Measurements from ENCODE around the gene KSR2.
A peak's percentile ranks its signal among the peaks of the same experiment; 100 is the strongest.

KSR2 gene

GRCh38 chr12:117506333-117506732, 462.5 kb downstream of the KSR2 start:
- no peak for TF ChIP-seq GATA3 (IDR thresholded peaks at IDR 0.05; ENCODE audit: low read depth, low read length)
- no peak for TF ChIP-seq GATA2 (IDR thresholded peaks at IDR 0.05; ENCODE audit: low read depth, low read length)

DNA sequence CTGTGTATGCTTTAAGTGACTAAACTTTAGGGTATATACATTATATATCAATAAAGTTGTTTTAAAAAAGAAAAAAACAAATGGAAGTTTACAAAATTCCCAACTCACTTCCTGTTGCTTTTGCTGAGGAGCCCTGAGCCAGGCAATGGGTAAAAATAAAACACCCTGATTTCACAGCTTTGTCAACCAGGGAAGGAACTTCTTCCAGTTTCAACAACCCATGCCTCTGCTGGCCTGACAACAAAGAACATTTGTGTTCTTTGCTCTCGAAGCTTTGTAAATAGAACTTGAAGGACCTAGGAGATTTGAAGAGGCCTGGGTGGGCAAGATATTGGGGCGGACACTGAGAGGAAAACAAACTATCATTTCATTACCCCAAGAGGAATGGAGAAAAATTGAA, 466.2 kb downstream of the KSR2 start:
- TF ChIP-seq GATA2 (IDR thresholded peaks at IDR 0.05; ENCODE audit: low read depth, low read length) = no peak
- TF ChIP-seq GATA3 (IDR thresholded peaks at IDR 0.05; ENCODE audit: low read depth, low read length) = no peak

- no peak for TF ChIP-seq GATA2 (IDR thresholded peaks at IDR 0.05; ENCODE audit: low read depth, low read length)
- TF ChIP-seq GATA3 (IDR thresholded peaks at IDR 0.05; ENCODE audit: low read depth, low read length) = no peak
These were observed 466.6 kb downstream of the KSR2 start for GRCh38 chr12:117502233-117502632.

DNA sequence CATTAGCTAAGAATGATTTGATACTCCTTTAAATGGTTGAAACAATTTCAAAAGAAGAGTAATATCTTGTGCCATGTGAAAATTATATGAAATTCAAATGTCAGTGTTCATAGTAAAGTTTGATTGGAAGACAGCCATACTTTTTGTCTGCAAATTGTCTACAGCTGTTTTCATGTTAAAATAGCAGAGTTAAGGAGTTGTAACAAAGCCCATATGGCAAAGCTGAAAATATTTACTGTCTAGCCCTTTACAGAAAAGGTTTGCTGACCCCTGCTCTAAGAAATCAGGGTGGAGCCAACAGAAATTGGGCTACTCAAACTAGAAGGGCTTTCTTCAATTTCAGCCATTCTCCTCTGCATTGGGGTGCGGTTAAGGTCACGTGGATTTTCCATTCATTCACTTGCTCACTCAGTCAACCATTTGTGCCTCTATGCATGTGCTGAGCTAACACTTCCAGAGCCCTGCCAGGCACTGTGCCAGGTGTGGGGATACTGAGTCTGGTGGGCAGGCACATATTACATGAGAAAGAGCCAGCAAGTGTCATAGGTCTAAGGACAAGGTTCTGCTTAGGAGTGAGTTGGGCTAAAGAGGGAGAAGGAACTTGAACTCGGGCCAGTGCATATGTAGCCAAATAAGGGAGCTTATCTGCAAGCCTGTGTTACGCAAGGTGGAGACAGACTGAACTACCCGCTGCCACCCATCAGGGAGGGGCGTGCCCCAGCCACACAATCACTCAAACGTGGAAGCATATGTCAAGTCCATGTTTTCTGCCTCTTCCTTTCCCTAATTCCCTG, 467.5 kb downstream of the KSR2 start:
- no peak for TF ChIP-seq GATA2 (IDR thresholded peaks at IDR 0.05; ENCODE audit: low read depth, low read length)
- TF ChIP-seq GATA3 (IDR thresholded peaks at IDR 0.05; ENCODE audit: low read depth, low read length) = no peak

DNA sequence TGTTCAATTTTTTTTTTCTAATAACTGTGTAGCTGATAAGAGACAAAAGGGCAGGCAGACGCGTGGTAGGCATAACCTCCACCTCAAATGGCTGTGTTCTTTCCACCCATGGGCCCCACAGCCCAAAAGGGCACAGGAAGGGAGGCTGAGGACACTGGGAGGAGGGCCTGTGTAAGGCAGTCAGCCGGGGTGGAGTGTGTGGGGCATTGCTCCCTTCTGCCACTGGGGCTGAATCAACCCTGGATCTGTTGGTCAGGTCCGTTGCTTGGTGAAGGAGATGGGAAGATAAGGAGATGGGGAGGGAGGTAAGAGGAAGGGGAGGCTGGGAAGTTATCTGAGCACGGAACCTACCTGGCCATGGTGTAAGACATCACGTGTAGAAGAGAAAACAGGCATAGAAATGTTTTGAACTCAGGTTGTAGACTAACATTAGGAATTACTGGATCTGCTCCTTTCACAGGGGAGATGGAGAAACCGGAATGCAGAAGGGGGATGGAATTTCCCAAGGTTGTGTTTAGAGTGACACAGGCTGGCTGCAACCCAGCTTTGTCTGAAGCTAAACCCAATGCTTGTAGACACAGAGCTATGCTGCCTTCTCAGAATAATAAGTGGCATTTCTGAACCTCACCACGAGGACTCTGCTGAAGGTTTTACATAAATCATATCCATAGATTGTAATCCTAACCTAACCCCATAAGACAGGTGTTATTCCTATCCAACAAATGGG, 468.9 kb downstream of the KSR2 start:
- TF ChIP-seq GATA2 (IDR thresholded peaks at IDR 0.05; ENCODE audit: low read depth, low read length) = peak; percentile 14; the same call in 1 of the 2 replicates
- no peak for TF ChIP-seq GATA3 (IDR thresholded peaks at IDR 0.05; ENCODE audit: low read depth, low read length)

DNA sequence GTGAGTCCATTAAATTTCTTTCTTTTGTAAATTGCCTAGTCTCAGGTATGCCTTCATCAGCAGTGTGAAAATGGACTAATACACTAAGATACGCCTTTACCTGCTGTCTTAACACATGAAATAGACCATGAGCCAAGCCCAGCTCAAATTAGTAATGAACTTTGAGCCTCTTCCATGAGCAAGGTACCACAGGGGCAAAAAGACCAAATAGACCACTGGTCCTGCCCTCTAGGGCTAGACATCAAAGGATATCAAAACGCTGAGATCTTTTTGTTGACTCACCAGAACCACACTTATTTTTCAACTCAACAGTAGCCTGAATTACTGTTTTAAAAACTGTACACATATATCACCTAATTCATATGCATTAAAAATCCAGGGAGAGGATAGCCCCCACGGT, 469.9 kb downstream of the KSR2 start:
- no peak for TF ChIP-seq GATA3 (IDR thresholded peaks at IDR 0.05; ENCODE audit: low read depth, low read length)
- no peak for TF ChIP-seq GATA2 (IDR thresholded peaks at IDR 0.05; ENCODE audit: low read depth, low read length)

- TF ChIP-seq GATA2 (IDR thresholded peaks at IDR 0.05; ENCODE audit: low read depth, low read length) (no peak), GATA3 (IDR thresholded peaks at IDR 0.05; ENCODE audit: low read depth, low read length) (no peak)
These were observed 470.5 kb downstream of the KSR2 start for GRCh38 chr12:117498256-117498655.

GRCh38 chr12:117497407-117497806, 471.4 kb downstream of the KSR2 start:
- TF ChIP-seq GATA2 (IDR thresholded peaks at IDR 0.05; ENCODE audit: low read depth, low read length) (no peak), GATA3 (IDR thresholded peaks at IDR 0.05; ENCODE audit: low read depth, low read length) (no peak)

GRCh38 chr12:117494833-117495655, 473.7 kb downstream of the KSR2 start:
- TF ChIP-seq GATA2 (IDR thresholded peaks at IDR 0.05; ENCODE audit: low read depth, low read length) (no peak), GATA3 (IDR thresholded peaks at IDR 0.05; ENCODE audit: low read depth, low read length) (no peak)

GRCh38 chr12:117491711-117492110, 477.1 kb downstream of the KSR2 start:
- TF ChIP-seq GATA3 (IDR thresholded peaks at IDR 0.05; ENCODE audit: low read depth, low read length) (no peak), GATA2 (IDR thresholded peaks at IDR 0.05; ENCODE audit: low read depth, low read length) (no peak)

DNA sequence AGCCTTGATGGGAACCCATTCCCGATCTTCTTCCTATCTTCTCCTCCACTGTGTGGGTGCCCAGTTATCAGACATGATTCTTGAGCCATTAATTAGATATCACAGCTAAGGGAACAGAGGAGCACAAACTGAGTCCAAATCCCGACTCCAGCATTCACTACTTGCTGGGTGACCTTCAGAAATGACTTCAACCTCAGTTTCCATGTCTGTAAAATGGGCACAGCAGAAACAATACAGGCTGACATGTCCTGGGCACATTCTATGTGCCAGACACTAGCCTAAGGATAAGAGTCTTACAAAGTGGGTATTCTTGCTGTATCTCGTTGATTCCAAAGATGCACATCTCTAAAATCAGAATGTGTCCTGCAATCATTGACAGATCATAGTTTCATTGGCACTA, 478.7 kb downstream of the KSR2 start:
- TF ChIP-seq GATA3 (IDR thresholded peaks at IDR 0.05; ENCODE audit: low read depth, low read length) = no peak

- TF ChIP-seq GATA2 (IDR thresholded peaks at IDR 0.05; ENCODE audit: low read depth, low read length) = no peak
- TF ChIP-seq GATA3 (IDR thresholded peaks at IDR 0.05; ENCODE audit: low read depth, low read length) = no peak
These were observed 479.1 kb downstream of the KSR2 start for GRCh38 chr12:117489671-117490070.

GRCh38 chr12:117486840-117487659, 481.7 kb downstream of the KSR2 start:
- TF ChIP-seq GATA2 (IDR thresholded peaks at IDR 0.05; ENCODE audit: low read depth, low read length) = no peak
- TF ChIP-seq GATA3 (IDR thresholded peaks at IDR 0.05; ENCODE audit: low read depth, low read length) = no peak
